Ishikawa (cell line): ENCODE results near the gene SCEL.

Experiments used
- CEBPB ChIP-seq: IDR thresholded peaks from 2 replicates; pipeline ENCODE4 v1.6.1; 2012
- CREB1 ChIP-seq: IDR thresholded peaks from 2 replicates; pipeline ENCODE4 v1.6.1; 2012; ENCODE audit warnings: low read depth
- EGR1 ChIP-seq: IDR thresholded peaks from 2 replicates; pipeline ENCODE4 v1.6.1; 2012
- EP300 ChIP-seq: IDR thresholded peaks from 2 replicates; pipeline ENCODE4 v1.6.1; 2012; ENCODE audit warnings: borderline replicate concordance
- FOXM1 ChIP-seq: IDR thresholded peaks from 2 replicates; pipeline ENCODE4 v1.6.1; 2012; ENCODE audit warnings: low read depth, borderline replicate concordance
- MAX ChIP-seq: IDR thresholded peaks from 2 replicates; pipeline ENCODE4 v1.6.1; 2012
- RAD21 ChIP-seq: IDR thresholded peaks from 2 replicates; pipeline ENCODE4 v1.6.1; 2012; ENCODE audit warnings: low read depth
- TAF1 ChIP-seq: IDR thresholded peaks from 2 replicates; pipeline ENCODE4 v1.6.1; 2012; ENCODE audit warnings: low read depth, mild to moderate bottlenecking
- TCF12 ChIP-seq: IDR thresholded peaks from 2 replicates; pipeline ENCODE4 v1.6.1; 2012; ENCODE audit warnings: low read depth
- TEAD4 ChIP-seq: IDR thresholded peaks from 2 replicates; pipeline ENCODE4 v1.6.1; 2012
- USF1 ChIP-seq: IDR thresholded peaks from 2 replicates; pipeline ENCODE4 v1.6.1; 2012
- YY1 ChIP-seq: IDR thresholded peaks from 2 replicates; pipeline ENCODE4 v1.6.1; 2012; ENCODE audit warnings: low read depth
- ZBTB7A ChIP-seq: IDR thresholded peaks from 2 replicates; pipeline ENCODE4 v1.6.1; 2012; ENCODE audit warnings: low read depth
- TF ChIP-seq, protein P1 (sequence below): IDR thresholded peaks from 2 replicates; pipeline ENCODE4 v1.6.1; 2012; ENCODE audit warnings: low read depth, mild to moderate bottlenecking

- TF ChIP-seq CEBPB, result no peak
- 0 out of 2 replicates have a peak, but pooled peaks have one; percentile 24 for TF ChIP-seq MAX
- TF ChIP-seq, protein P1, sequence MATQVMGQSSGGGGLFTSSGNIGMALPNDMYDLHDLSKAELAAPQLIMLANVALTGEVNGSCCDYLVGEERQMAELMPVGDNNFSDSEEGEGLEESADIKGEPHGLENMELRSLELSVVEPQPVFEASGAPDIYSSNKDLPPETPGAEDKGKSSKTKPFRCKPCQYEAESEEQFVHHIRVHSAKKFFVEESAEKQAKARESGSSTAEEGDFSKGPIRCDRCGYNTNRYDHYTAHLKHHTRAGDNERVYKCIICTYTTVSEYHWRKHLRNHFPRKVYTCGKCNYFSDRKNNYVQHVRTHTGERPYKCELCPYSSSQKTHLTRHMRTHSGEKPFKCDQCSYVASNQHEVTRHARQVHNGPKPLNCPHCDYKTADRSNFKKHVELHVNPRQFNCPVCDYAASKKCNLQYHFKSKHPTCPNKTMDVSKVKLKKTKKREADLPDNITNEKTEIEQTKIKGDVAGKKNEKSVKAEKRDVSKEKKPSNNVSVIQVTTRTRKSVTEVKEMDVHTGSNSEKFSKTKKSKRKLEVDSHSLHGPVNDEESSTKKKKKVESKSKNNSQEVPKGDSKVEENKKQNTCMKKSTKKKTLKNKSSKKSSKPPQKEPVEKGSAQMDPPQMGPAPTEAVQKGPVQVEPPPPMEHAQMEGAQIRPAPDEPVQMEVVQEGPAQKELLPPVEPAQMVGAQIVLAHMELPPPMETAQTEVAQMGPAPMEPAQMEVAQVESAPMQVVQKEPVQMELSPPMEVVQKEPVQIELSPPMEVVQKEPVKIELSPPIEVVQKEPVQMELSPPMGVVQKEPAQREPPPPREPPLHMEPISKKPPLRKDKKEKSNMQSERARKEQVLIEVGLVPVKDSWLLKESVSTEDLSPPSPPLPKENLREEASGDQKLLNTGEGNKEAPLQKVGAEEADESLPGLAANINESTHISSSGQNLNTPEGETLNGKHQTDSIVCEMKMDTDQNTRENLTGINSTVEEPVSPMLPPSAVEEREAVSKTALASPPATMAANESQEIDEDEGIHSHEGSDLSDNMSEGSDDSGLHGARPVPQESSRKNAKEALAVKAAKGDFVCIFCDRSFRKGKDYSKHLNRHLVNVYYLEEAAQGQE, result no peak
- no peak for TF ChIP-seq EP300
- TF ChIP-seq EGR1, result no peak
- TF ChIP-seq TCF12, result no peak
- TF ChIP-seq RAD21, result peak; percentile 13; the same call in 1 of the 2 replicates
- TF ChIP-seq TAF1, result no peak
- no peak for TF ChIP-seq CREB1
- TF ChIP-seq FOXM1, result no peak
- TF ChIP-seq ZBTB7A, result no peak
- no peak for TF ChIP-seq TEAD4
- TF ChIP-seq YY1, result no peak
- no peak for TF ChIP-seq USF1
Measured at GRCh38 chr13:77554069-77554468, 18.6 kb downstream of the SCEL start.
